Spleen (tissue), 7 donors: ENCODE data around the gene NR4A2.

Experiments
- POLR2A ChIP-seq, 3 donors: fragments of 450-650 bp; IDR thresholded peaks; one replicate each; pipeline ENCODE4 v1.5.1; 2017; ENCODE audit warnings: antibody characterized with exemption in 3 of 3, mild to moderate bottlenecking in 1 of 3
- TF ChIP-seq, protein P1 (sequence below), 11 experiments: fragments of 200-600 bp in 7 of 11; fragments of 450-650 bp in 4 of 11; sonication (generic) in 4 of 11; IDR thresholded peaks in 8 of 11; conservative IDR thresholded peaks in 3 of 11; 1 replicate in 7 of 11; 2 replicates in 4 of 11; pipeline versions ENCODE4 v1.4.0 to v1.8.0; 2016 to 2021; ENCODE audit warnings: antibody characterized with exemption in 11 of 11, inconsistent platforms in 4 of 11, mild to moderate bottlenecking in 1 of 11
- donor health status: DM: no; HTN: no; CAD: no; lungs with moderate emphysema.
- donor health status: DM: no; HTN: no; CAD: no.
- donor health status: DM: no; HTN: no; CAD: no.

DNA sequence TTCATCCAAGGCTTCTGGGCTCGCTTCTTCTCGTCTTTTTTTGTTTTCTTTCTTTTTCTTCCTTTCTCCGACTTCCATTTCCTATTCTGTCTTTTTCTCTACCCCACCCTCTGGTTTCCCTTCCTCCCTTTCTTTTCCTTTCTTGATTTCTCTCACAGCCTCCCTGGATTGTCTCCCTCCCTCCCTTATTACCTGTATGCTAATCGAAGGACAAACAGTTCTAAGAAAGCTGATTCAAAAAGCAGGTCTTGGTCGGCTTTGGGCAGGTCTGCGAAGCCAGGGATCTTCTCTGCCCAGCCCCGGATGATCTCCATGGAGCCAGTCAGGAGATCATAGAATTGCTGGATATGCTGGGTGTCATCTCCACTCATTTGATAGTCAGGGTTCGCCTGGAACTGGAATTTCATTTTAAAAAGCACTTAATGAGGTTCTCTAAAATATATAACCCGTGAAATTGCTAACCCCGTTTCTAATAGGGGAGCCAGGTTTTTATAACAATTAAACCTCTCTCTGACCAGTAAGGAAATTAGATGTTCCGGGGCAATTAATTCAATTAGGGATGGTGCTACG is 5.9 kb downstream of the NR4A2 start:
- TF ChIP-seq, protein P1, sequence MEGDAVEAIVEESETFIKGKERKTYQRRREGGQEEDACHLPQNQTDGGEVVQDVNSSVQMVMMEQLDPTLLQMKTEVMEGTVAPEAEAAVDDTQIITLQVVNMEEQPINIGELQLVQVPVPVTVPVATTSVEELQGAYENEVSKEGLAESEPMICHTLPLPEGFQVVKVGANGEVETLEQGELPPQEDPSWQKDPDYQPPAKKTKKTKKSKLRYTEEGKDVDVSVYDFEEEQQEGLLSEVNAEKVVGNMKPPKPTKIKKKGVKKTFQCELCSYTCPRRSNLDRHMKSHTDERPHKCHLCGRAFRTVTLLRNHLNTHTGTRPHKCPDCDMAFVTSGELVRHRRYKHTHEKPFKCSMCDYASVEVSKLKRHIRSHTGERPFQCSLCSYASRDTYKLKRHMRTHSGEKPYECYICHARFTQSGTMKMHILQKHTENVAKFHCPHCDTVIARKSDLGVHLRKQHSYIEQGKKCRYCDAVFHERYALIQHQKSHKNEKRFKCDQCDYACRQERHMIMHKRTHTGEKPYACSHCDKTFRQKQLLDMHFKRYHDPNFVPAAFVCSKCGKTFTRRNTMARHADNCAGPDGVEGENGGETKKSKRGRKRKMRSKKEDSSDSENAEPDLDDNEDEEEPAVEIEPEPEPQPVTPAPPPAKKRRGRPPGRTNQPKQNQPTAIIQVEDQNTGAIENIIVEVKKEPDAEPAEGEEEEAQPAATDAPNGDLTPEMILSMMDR (IDR thresholded peaks at IDR 0.05 in 8 of 11, conservative IDR thresholded peaks at IDR 0.05 in 3 of 11), result no peak
- no peak for TF ChIP-seq POLR2A (IDR thresholded peaks at IDR 0.05)
